Liver (tissue), 9 donors: ENCODE measurements around the gene PYCR2. TPM values are rescaled to one million over a fixed set of nuclear protein-coding genes. Genes with fewer than 3 reads are reported as not detected.

Experiments used
- DNase-seq: peaks from one replicate; pipeline ENCODE4 v3.0.0-alpha.2; 2017; ENCODE audit warnings: low spot score
- H3K27ac ChIP-seq, 2 donors: one replicate each; pipeline ENCODE4 v1.7.0; 2013; ENCODE audit warnings: inconsistent platforms in 2 of 2, low read length in 2 of 2, control low read depth in 1 of 2, low read depth in 1 of 2, mild to moderate bottlenecking in 1 of 2
- H3K27me3 ChIP-seq, 4 donors: one replicate each; pipeline versions ENCODE4 v1.6.1 to v1.7.0; 2013; ENCODE audit warnings: low read length in 3 of 4, inconsistent platforms in 1 of 4, mild to moderate bottlenecking in 1 of 4, moderate library complexity in 1 of 4; ENCODE audit not compliant: control insufficient read depth in 4 of 4, insufficient read depth in 4 of 4
- H3K36me3 ChIP-seq, 4 donors: one replicate each; pipeline versions ENCODE4 v1.6.1 to v1.7.0; 2013; ENCODE audit warnings: low read length in 3 of 4, mild to moderate bottlenecking in 3 of 4, low read depth in 1 of 4, moderate library complexity in 1 of 4; ENCODE audit not compliant: control insufficient read depth in 4 of 4, insufficient read depth in 3 of 4
- H3K4me1 ChIP-seq, 4 donors: one replicate each; pipeline versions ENCODE4 v1.6.1 to v1.7.0; 2013; ENCODE audit warnings: low read length in 3 of 4, mild to moderate bottlenecking in 3 of 4, moderate library complexity in 1 of 4; ENCODE audit not compliant: control insufficient read depth in 4 of 4, insufficient read depth in 4 of 4
- H3K4me3 ChIP-seq, 3 donors: one replicate each; pipeline versions ENCODE4 v1.6.1 to v1.7.0; 2013; ENCODE audit warnings: low read length in 3 of 3, control low read depth in 1 of 3, low read depth in 1 of 3, mild to moderate bottlenecking in 1 of 3
- H3K9ac ChIP-seq, 2 donors: one replicate each; pipeline ENCODE4 v1.7.0; 2013; ENCODE audit warnings: low read length in 2 of 2, mild to moderate bottlenecking in 2 of 2, moderate library complexity in 2 of 2, control low read depth in 1 of 2, low read depth in 1 of 2
- H3K9me3 ChIP-seq, 4 donors: one replicate each; pipeline versions ENCODE4 v1.6.1 to v1.7.0; 2013; ENCODE audit warnings: low read length in 3 of 4; ENCODE audit not compliant: control insufficient read depth in 4 of 4
- EGR1 ChIP-seq, 2 donors: IDR thresholded peaks; 2 replicates each; pipeline ENCODE4 v1.6.1; 2016 to 2018; ENCODE audit warnings: antibody characterized with exemption in 2 of 2, low read depth in 2 of 2
- FOXA2 ChIP-seq: IDR thresholded peaks from 2 replicates; pipeline ENCODE4 v1.6.1; 2016; ENCODE audit warnings: antibody characterized with exemption
- HNF4A ChIP-seq, 2 donors: conservative IDR thresholded peaks; 2 replicates each; pipeline ENCODE4 v1.6.1; 2016; ENCODE audit warnings: antibody characterized with exemption in 2 of 2, mild to moderate bottlenecking in 2 of 2
- NR2F2 ChIP-seq: IDR thresholded peaks from 2 replicates; pipeline ENCODE4 v1.6.1; 2016; ENCODE audit warnings: antibody characterized with exemption
- RXRA ChIP-seq, 2 donors: IDR thresholded peaks; 2 replicates each; pipeline ENCODE4 v1.6.1; 2017 to 2018; ENCODE audit warnings: antibody characterized with exemption in 2 of 2, mild to moderate bottlenecking in 1 of 2
- SP1 ChIP-seq: IDR thresholded peaks from 2 replicates; pipeline ENCODE4 v1.6.1; 2018; ENCODE audit warnings: antibody characterized with exemption, mild to moderate bottlenecking
- YY1 ChIP-seq: IDR thresholded peaks from 2 replicates; pipeline ENCODE4 v1.6.1; 2016; ENCODE audit warnings: antibody characterized with exemption, mild to moderate bottlenecking
- WGBS: extraction: QIAGEN DNeasy Blood & Tissue Kit; methylation state at CpG from one replicate; pipeline ENCODE4 v1.1.7; 2013; 5-methylcytosine and 5-hydroxymethylcytosine counted together
- polyA plus RNA-seq, 2 donors: library from polyadenylated mRNA; stranded (reverse) in 1 of 2; unstranded in 1 of 2; fragments of 200-250 nt in 1 of 2; fragments of >200 nt in 1 of 2; fragmentation: Nextera tagmentation in 1 of 2; extraction: Ambion mirVana in 1 of 2; gene quantifications; one replicate each; pipeline versions ENCODE4 v1.2.1 to v1.2.3, GENCODE V29; 2013 to 2015
- total RNA-seq, 2 donors: library from RNA; depleted of rRNA; stranded (reverse); fragments of >200 nt; gene quantifications; one replicate each; pipeline ENCODE4 v1.2.3, GENCODE V29; 2014
- TF ChIP-seq, protein P1 (sequence below): IDR thresholded peaks from 2 replicates; pipeline ENCODE4 v1.6.1; 2016; ENCODE audit warnings: antibody characterized with exemption
- TF ChIP-seq, protein P2 (sequence below): IDR thresholded peaks from 2 replicates; pipeline ENCODE4 v1.6.1; 2016; ENCODE audit warnings: antibody characterized with exemption, mild to moderate bottlenecking
- donor health status: healthy.
- donor health status: healthy.
- donor health status: healthy.
- donor health status: healthy.
- donor health status: healthy.

PYCR2 gene
- total and polyA plus RNA-seq, 4 donors = 16.8 to 41.0 (median 33.0) TPM

DNA sequence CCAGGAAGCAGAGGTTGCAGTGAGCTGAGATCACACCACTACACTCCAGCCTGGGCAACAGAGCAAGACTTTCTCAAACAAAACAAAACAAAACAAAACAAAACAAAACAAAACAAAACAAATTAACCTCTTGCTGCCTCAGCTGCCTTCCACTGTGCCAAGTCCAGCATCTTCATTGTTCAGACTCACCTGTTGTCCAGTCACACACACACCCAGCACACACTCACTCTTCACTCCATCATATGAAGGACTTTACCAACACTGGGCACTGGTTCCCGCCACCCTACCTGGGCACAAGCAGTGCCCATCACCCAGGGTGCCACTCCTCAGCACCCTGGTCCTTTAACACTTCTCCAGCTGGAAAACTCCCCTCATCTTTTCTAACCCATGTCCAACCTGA, 14.6 kb downstream of the PYCR2 start:
- Histone ChIP-seq H3K27ac (no peak overlapping the region), H3K4me1 (peaks cover 0 to 2% (median 0%) of the 10 kb centered on the region in 4 donors), H3K4me3 (no peak overlapping the region), H3K36me3 (no peaks in the 10 kb centered on the region), H3K9me3 (no peaks in the 10 kb centered on the region), H3K9ac (no peak overlapping the region), H3K27me3 (no peaks in the 10 kb centered on the region)
- no peak for DNase-seq
- TF ChIP-seq, protein P1, sequence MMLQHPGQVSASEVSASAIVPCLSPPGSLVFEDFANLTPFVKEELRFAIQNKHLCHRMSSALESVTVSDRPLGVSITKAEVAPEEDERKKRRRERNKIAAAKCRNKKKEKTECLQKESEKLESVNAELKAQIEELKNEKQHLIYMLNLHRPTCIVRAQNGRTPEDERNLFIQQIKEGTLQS = no peak
- TF ChIP-seq RXRA (IDR thresholded peaks at IDR 0.05) (no peak), NR2F2 (no peak), SP1 (no peak), HNF4A (conservative IDR thresholded peaks at IDR 0.05) (no peak), YY1 (no peak), FOXA2 (no peak)
- TF ChIP-seq, protein P2, sequence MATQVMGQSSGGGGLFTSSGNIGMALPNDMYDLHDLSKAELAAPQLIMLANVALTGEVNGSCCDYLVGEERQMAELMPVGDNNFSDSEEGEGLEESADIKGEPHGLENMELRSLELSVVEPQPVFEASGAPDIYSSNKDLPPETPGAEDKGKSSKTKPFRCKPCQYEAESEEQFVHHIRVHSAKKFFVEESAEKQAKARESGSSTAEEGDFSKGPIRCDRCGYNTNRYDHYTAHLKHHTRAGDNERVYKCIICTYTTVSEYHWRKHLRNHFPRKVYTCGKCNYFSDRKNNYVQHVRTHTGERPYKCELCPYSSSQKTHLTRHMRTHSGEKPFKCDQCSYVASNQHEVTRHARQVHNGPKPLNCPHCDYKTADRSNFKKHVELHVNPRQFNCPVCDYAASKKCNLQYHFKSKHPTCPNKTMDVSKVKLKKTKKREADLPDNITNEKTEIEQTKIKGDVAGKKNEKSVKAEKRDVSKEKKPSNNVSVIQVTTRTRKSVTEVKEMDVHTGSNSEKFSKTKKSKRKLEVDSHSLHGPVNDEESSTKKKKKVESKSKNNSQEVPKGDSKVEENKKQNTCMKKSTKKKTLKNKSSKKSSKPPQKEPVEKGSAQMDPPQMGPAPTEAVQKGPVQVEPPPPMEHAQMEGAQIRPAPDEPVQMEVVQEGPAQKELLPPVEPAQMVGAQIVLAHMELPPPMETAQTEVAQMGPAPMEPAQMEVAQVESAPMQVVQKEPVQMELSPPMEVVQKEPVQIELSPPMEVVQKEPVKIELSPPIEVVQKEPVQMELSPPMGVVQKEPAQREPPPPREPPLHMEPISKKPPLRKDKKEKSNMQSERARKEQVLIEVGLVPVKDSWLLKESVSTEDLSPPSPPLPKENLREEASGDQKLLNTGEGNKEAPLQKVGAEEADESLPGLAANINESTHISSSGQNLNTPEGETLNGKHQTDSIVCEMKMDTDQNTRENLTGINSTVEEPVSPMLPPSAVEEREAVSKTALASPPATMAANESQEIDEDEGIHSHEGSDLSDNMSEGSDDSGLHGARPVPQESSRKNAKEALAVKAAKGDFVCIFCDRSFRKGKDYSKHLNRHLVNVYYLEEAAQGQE = no peak
- WGBS = 90% methylated on average over 1 of the region's 1 CpG

DNA sequence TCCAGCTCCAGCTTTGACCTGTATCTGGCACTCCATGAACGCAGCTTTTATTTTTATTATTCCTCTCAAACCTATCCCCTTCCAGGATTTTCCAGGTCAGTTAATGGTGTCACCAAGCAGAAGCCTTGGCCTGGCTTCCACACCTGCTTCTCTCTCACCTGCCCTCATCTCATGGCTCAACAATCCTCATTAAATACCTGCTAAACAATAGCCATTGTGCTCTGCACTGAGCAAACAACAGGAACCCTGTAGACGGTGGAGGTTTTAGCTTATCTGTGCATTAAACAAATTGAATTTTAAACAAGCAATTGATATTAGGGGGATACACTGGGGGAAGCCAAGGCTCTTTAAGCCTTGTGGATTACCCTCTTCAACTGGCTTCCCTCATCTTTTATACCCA, 15.3 kb downstream of the PYCR2 start:
- no peaks in the 10 kb centered on the region for H3K27me3 ChIP-seq
- H3K4me3 ChIP-seq = no peak overlapping the region
- no peak for DNase-seq
- TF ChIP-seq, protein P1 = no peak
- no peak overlapping the region for H3K9ac ChIP-seq
- no peaks in the 10 kb centered on the region for H3K36me3 ChIP-seq
- no peak overlapping the region for H3K27ac ChIP-seq
- peaks cover 0 to 2% (median 0%) of the 10 kb centered on the region in 4 donors for H3K4me1 ChIP-seq
- 88% methylated on average over 2 of the region's 2 CpGs for WGBS
- H3K9me3 ChIP-seq = no peaks in the 10 kb centered on the region

DNA sequence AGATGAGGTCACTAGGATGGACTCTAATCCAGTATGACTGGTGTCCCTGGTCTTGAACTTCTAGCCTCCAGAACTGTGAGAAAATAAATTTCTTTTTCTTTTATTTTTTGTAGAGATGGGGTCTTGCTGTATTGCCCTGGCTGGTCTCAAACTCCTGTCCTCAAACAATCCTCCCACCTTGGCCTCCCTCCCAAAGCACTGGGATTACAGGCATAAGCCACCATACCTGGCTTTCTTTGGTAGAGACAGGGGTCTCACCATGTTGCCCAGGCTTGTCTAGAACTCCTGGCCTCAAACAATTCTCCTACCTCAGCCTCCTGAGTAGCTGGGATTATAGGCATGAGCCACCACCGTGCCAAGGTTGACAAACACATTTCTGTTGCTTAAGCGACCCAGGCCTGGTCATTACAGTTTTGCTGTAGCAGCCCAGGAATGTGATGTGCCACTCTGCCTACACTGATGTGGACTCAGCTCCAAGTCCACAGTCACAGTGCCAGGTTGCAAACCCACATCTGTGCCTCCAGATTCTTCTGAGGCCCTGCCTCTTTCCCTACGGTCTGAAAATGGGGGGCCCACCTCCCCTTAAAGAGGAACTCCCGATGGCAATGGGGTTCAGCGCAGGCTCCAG, 15.9 kb downstream of the PYCR2 start:
- H3K4me3 ChIP-seq = no peak overlapping the region
- peak; percentile 22 to 75 for TF ChIP-seq HNF4A (conservative IDR thresholded peaks at IDR 0.05)
- no peak for TF ChIP-seq EGR1 (IDR thresholded peaks at IDR 0.05; ENCODE audit: low read depth in 2 of 2)
- TF ChIP-seq RXRA (IDR thresholded peaks at IDR 0.05) = peak in 1 of 2 donors; percentile 39
- 68% methylated on average over 5 of the region's 5 CpGs for WGBS
- peaks cover 0 to 2% (median 0%) of the 10 kb centered on the region in 4 donors for H3K4me1 ChIP-seq
- no peaks in the 10 kb centered on the region for H3K9me3 ChIP-seq
- H3K36me3 ChIP-seq = no peaks in the 10 kb centered on the region
- no peak for DNase-seq
- no peak overlapping the region for H3K27ac ChIP-seq
- H3K9ac ChIP-seq = no peak overlapping the region
- no peaks in the 10 kb centered on the region for H3K27me3 ChIP-seq
